Calu3 (cell line): ENCODE measurements around the gene EXOC6B. TPM values are rescaled to one million over a fixed set of nuclear protein-coding genes. Genes with fewer than 3 reads are reported as not detected.
"Not testable (repeated sequence)": the region's sequence is repeated elsewhere in the genome, so short reads cannot be mapped to it uniquely, and the experiment has no call there.

ENCODE experiments used
- BruUV-seq: library from RNA; stranded (reverse); fragments of 400-500 nt; replicated peaks from 2 replicates; lab custom pipeline; 2021; lab: Mats Ljungman, UMichigan
- CTCF ChIA-PET: fragments of 300-600 bp; sonication (Branson Sonifier 250); formaldehyde crosslinking; loops from one replicate; lab custom pipeline; 2022; ENCODE audit warnings: antibody characterized with exemption; lab: Charles Lee
- DNase-seq: peaks from one replicate; pipeline ENCODE4 v3.0.0; 2022
- H3K27ac Mint-ChIP-seq: one replicate; pipeline ENCODE4 v1.8.0; 2022; ENCODE audit warnings: mixed read lengths; ENCODE audit not compliant: unreplicated experiment
- H3K27me3 Mint-ChIP-seq: one replicate; pipeline ENCODE4 v1.8.0; 2022; ENCODE audit warnings: mixed read lengths; ENCODE audit not compliant: unreplicated experiment
- H3K36me3 Mint-ChIP-seq: one replicate; pipeline ENCODE4 v1.8.0; 2022; ENCODE audit warnings: mild to moderate bottlenecking, moderate library complexity, mixed read lengths; ENCODE audit not compliant: insufficient read depth, unreplicated experiment
- H3K4me1 Mint-ChIP-seq: one replicate; pipeline ENCODE4 v1.8.0; 2022; ENCODE audit warnings: mild to moderate bottlenecking, low read depth, mixed read lengths; ENCODE audit not compliant: unreplicated experiment
- H3K4me3 Mint-ChIP-seq: one replicate; pipeline ENCODE4 v1.8.0; 2022; ENCODE audit warnings: mild to moderate bottlenecking, low read depth, moderate library complexity, mixed read lengths; ENCODE audit not compliant: unreplicated experiment
- H3K9me3 Mint-ChIP-seq: one replicate; pipeline ENCODE4 v1.8.0; 2022; ENCODE audit warnings: low read depth, mixed read lengths; ENCODE audit not compliant: unreplicated experiment
- intact Hi-C: fragments of 100-400 bp; cut with micrococcal nuclease; formaldehyde crosslinking; loops from one replicate; pipeline ENCODE4 v1.10.0; 2022; ENCODE audit not compliant: unreplicated experiment
- total RNA-seq: library from RNA; stranded (reverse); gene quantifications from 2 replicates; pipeline ENCODE4 v1.2.3, GENCODE V29; 2022
- TF ChIP-seq, protein P1 (sequence below): fragments of 200-600 bp; IDR thresholded peaks from one replicate; pipeline ENCODE4 v1.8.0; 2022; ENCODE audit warnings: antibody characterized with exemption; ENCODE audit not compliant: unreplicated experiment

EXOC6B gene
- total RNA-seq, 1 experiment from 2014 or later = 26.6 TPM

DNA sequence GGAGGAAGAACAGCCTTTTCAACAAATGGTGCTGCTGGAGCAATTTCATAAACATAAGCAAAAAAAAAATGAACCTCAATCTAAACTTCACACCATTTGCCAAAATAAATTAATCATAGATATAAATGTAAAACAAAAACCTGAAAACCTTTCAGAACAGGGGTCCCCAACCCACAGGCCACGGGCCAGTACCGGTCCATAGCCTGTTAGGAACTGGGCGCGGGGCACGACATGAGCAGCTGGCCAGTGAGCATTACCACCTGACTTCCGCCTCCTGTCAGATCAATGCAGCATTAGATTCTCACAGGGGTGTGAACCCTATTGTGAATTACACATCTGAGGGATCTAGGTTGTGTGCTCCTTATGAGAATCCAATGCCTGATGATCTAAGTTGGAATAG is 176.0 kb downstream of the EXOC6B start:
- BruUV-seq = no TSS peak
- Mint-ChIP-seq H3K27ac (no peak overlapping the region), H3K9me3 (peaks cover 6% of the 10 kb centered on the region), H3K4me3 (no peak overlapping the region), H3K36me3 (no peaks in the 10 kb centered on the region), H3K4me1 (no peaks in the 10 kb centered on the region), H3K27me3 (no peaks in the 10 kb centered on the region)
- TF ChIP-seq, protein P1, sequence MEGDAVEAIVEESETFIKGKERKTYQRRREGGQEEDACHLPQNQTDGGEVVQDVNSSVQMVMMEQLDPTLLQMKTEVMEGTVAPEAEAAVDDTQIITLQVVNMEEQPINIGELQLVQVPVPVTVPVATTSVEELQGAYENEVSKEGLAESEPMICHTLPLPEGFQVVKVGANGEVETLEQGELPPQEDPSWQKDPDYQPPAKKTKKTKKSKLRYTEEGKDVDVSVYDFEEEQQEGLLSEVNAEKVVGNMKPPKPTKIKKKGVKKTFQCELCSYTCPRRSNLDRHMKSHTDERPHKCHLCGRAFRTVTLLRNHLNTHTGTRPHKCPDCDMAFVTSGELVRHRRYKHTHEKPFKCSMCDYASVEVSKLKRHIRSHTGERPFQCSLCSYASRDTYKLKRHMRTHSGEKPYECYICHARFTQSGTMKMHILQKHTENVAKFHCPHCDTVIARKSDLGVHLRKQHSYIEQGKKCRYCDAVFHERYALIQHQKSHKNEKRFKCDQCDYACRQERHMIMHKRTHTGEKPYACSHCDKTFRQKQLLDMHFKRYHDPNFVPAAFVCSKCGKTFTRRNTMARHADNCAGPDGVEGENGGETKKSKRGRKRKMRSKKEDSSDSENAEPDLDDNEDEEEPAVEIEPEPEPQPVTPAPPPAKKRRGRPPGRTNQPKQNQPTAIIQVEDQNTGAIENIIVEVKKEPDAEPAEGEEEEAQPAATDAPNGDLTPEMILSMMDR = no peak
- no peak for DNase-seq
- CTCF ChIA-PET = no interaction called here
- intact Hi-C loops = no loop called here

DNA sequence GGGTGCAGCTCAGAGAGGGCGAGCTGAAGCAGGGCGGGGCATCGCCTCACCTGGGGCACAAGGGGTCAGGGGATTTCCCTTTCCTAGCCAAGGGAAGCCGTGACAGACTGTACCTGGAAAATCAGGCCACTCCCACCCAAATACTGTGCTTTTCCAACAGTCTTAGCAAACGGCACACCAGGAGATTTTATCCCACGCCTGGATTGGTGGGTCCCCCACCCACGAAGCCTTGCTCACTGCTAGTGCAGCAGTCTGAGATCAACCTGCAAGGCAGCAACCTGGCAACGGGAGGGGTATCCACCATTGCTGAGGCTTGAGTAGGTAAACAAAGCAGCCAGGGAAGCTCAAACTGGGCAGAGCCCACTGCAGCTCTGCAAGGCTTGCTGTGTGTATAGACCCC is 184.6 kb downstream of the EXOC6B start:
- H3K4me1 Mint-ChIP-seq, H3K27ac Mint-ChIP-seq, BruUV-seq, CTCF ChIA-PET, intact Hi-C loops, H3K9me3 Mint-ChIP-seq, H3K36me3 Mint-ChIP-seq, H3K4me3 Mint-ChIP-seq, DNase-seq, H3K27me3 Mint-ChIP-seq: not testable (repeated sequence)

DNA sequence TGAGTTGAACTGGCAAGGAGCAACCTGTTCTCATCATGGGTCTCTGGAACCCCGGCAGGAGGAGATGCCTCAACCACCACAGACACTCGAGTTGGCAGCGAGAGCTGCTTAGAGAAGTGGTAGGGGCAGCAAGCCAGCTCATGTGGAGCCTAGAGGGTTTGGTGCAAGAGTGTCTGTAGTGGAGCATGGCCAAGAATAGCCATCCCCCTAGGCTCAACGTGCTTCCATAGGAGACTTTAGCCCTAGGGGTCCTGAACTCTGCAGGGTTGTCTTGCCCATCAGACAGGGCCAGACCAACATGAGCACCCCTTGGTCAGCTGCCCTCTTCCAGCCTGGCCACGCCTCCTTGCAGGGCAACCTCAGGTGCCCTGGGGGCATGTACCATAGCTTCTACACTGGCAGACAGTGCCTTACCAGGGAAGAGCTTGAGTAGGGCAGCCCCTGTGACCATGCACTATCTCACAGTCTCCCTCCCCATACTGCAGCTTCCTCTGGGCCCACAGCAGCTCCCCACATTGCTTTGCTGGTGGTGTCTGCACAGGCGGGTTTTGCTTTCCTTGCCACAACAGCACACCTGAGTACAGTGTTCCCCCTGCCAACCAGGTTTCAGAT is 187.1 kb downstream of the EXOC6B start:
- H3K36me3 Mint-ChIP-seq = no peaks in the 10 kb centered on the region
- no peaks in the 10 kb centered on the region for H3K4me1 Mint-ChIP-seq
- no peak overlapping the region for H3K4me3 Mint-ChIP-seq
- TF ChIP-seq, protein P1 = no peak
- CTCF ChIA-PET = no interaction called here
- no peak overlapping the region for H3K27ac Mint-ChIP-seq
- no peak for DNase-seq
- no peaks in the 10 kb centered on the region for H3K27me3 Mint-ChIP-seq
- BruUV-seq = no TSS peak
- intact Hi-C loops = no loop called here
- H3K9me3 Mint-ChIP-seq = no peaks in the 10 kb centered on the region

DNA sequence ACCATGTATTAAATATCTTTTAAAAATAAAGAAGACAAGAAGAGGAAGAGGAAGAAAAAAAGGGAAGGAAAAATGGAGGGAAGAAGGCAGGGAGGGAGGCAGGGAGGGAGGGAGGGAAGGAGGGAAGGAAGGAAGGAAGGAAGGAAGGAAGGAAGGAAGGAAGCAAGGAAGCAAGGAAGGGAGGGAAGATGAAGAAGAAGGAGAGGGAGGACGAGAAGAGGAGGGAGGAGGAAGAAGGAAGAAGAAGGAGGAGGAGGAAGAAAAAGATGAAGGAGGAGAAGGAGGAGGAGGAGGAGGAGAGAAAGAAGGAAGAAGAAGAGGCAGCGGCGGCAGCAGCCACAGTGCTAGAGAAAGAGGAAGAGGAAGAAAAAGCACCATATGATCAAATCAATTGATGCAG is 189.6 kb downstream of the EXOC6B start:
- intact Hi-C loops = no loop called here
- Mint-ChIP-seq H3K27ac (no peak overlapping the region), H3K27me3 (no peaks in the 10 kb centered on the region), H3K36me3 (no peaks in the 10 kb centered on the region), H3K4me3 (no peak overlapping the region), H3K4me1 (no peaks in the 10 kb centered on the region), H3K9me3 (no peaks in the 10 kb centered on the region)
- TF ChIP-seq, protein P1 = no peak
- BruUV-seq = no TSS peak
- no peak for DNase-seq
- CTCF ChIA-PET = interaction anchor here (0.6 kb wide), 1 partner anchor 46 kb away, joined by 3 read pairs; no protein-coding TSS in a partner anchor

DNA sequence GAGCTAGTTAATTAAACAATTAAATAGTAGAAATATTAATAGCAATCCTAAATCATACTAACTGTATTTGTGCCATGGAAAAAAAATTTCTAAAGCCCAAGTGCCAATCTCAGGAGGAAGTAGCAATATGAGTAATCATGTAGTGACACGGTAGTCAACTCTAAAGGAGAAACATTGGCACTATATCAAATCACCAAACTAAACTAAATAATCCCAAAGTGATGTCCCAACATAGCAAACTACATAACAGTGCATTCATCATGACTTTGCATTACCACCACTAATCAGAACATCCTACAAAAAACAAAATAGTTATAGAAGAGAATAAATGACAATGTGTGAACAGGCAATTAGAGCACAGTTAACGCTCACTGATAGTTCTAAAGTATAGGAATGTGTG is 195.1 kb downstream of the EXOC6B start:
- intact Hi-C loops = no loop called here

More for the DNA sequence above, 195.1 kb downstream of the EXOC6B start:
- CTCF ChIA-PET = no interaction called here
- BruUV-seq = no TSS peak
- Mint-ChIP-seq H3K4me3 (no peak overlapping the region), H3K27me3 (no peaks in the 10 kb centered on the region), H3K9me3 (no peaks in the 10 kb centered on the region), H3K36me3 (no peaks in the 10 kb centered on the region), H3K27ac (no peak overlapping the region), H3K4me1 (peaks cover 11% of the 10 kb centered on the region)
- TF ChIP-seq, protein P1 = no peak
- no peak for DNase-seq
